ENCODE results near the gene SOX6.

Gene SOX6

DNA sequence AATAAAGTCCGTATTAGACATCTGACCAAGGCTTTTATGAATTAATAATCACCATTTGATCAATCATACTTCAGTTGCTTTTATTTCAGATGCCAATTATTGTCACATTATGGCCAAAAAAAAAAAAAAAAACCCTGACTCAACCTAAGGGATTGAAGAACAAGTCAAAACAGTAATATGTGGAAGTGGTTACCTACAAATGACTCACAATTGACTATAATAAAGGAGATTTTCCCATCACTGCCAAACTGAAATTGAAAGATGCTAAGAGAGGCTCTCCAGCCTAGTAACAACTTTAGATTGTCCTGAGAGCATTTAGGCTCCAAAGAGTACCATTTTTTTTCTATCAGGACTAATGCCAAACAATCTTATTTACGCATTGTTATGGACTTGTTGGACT is 35.2 kb downstream of the SOX6 start:
- H3K4me3 ChIP-seq (ENCODE audit: low read length, poor library complexity, severe bottlenecking): no peak overlapping the region
- no peaks in the 10 kb centered on the region for H3K36me3 ChIP-seq (ENCODE audit: insufficient read depth, low read length)
- no peaks in the 10 kb centered on the region for H3K9me2 ChIP-seq (replicated peaks; ENCODE audit: low read depth, low read length)
- H2AFZ ChIP-seq (ENCODE audit: low read length): no peak overlapping the region
- H3K4me1 ChIP-seq (ENCODE audit: insufficient read depth, low read length, poor library complexity, severe bottlenecking): no peaks in the 10 kb centered on the region
- H3K79me2 ChIP-seq (ENCODE audit: insufficient read depth, low read length): no peaks in the 10 kb centered on the region
- TF ChIP-seq, protein P1, sequence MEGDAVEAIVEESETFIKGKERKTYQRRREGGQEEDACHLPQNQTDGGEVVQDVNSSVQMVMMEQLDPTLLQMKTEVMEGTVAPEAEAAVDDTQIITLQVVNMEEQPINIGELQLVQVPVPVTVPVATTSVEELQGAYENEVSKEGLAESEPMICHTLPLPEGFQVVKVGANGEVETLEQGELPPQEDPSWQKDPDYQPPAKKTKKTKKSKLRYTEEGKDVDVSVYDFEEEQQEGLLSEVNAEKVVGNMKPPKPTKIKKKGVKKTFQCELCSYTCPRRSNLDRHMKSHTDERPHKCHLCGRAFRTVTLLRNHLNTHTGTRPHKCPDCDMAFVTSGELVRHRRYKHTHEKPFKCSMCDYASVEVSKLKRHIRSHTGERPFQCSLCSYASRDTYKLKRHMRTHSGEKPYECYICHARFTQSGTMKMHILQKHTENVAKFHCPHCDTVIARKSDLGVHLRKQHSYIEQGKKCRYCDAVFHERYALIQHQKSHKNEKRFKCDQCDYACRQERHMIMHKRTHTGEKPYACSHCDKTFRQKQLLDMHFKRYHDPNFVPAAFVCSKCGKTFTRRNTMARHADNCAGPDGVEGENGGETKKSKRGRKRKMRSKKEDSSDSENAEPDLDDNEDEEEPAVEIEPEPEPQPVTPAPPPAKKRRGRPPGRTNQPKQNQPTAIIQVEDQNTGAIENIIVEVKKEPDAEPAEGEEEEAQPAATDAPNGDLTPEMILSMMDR (conservative IDR thresholded peaks at IDR 0.05; ENCODE audit: low read length): no peak
- TF ChIP-seq EZH2phosphoT487 (IDR thresholded peaks at IDR 0.05; ENCODE audit: borderline replicate concordance): no peak
- no peak overlapping the region for H3K4me2 ChIP-seq (ENCODE audit: low read depth, low read length, poor library complexity, severe bottlenecking)
- no peaks in the 10 kb centered on the region for H3F3A ChIP-seq (ENCODE audit: low read depth)
- H3K9ac ChIP-seq (ENCODE audit: low read depth, low read length, poor library complexity, severe bottlenecking): no peak overlapping the region
- no peaks in the 10 kb centered on the region for H3K9me3 ChIP-seq (ENCODE audit: insufficient read depth, low read depth, low read length)
- H3K27me3 ChIP-seq (ENCODE audit: insufficient read depth, low read length, poor library complexity, severe bottlenecking): no peaks in the 10 kb centered on the region
- H4K20me1 ChIP-seq (ENCODE audit: insufficient read depth, low read length, poor library complexity, severe bottlenecking): no peaks in the 10 kb centered on the region

DNA sequence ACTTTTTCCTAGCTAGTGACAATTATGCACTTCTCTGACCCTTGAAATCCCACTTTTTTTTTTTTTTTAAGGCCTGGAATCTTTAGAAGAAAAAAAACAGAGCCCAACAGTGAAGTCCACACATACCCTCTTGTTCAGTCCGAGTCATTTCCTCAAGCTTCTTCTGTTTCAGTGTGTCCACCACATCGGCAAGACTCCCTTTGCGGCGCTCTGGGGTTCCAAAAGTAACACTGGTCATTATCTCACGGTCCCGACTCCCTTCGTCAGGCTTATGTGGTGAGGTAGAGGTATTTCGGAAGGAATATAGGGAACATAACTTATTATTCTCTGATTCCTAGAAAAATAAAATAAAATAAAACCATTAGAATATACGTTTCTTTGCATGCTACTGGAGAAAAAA is 38.0 kb downstream of the SOX6 start:
- H3K4me1 ChIP-seq (ENCODE audit: insufficient read depth, low read length, poor library complexity, severe bottlenecking): no peaks in the 10 kb centered on the region
- no peaks in the 10 kb centered on the region for H3F3A ChIP-seq (ENCODE audit: low read depth)
- no peak overlapping the region for H3K9ac ChIP-seq (ENCODE audit: low read depth, low read length, poor library complexity, severe bottlenecking)
- no peak overlapping the region for H3K4me2 ChIP-seq (ENCODE audit: low read depth, low read length, poor library complexity, severe bottlenecking)
- no peaks in the 10 kb centered on the region for H3K27me3 ChIP-seq (ENCODE audit: insufficient read depth, low read length, poor library complexity, severe bottlenecking)
- no peaks in the 10 kb centered on the region for H3K9me3 ChIP-seq (ENCODE audit: insufficient read depth, low read depth, low read length)
- H3K4me3 ChIP-seq (ENCODE audit: low read length, poor library complexity, severe bottlenecking): no peak overlapping the region
- no peaks in the 10 kb centered on the region for H3K9me2 ChIP-seq (replicated peaks; ENCODE audit: low read depth, low read length)
- no peak overlapping the region for H2AFZ ChIP-seq (ENCODE audit: low read length)
- TF ChIP-seq, protein P1 (conservative IDR thresholded peaks at IDR 0.05; ENCODE audit: low read length): no peak
- no peak for TF ChIP-seq EZH2phosphoT487 (IDR thresholded peaks at IDR 0.05; ENCODE audit: borderline replicate concordance)
- no peaks in the 10 kb centered on the region for H3K79me2 ChIP-seq (ENCODE audit: insufficient read depth, low read length)
- H3K36me3 ChIP-seq (ENCODE audit: insufficient read depth, low read length): no peaks in the 10 kb centered on the region
- H4K20me1 ChIP-seq (ENCODE audit: insufficient read depth, low read length, poor library complexity, severe bottlenecking): no peaks in the 10 kb centered on the region

DNA sequence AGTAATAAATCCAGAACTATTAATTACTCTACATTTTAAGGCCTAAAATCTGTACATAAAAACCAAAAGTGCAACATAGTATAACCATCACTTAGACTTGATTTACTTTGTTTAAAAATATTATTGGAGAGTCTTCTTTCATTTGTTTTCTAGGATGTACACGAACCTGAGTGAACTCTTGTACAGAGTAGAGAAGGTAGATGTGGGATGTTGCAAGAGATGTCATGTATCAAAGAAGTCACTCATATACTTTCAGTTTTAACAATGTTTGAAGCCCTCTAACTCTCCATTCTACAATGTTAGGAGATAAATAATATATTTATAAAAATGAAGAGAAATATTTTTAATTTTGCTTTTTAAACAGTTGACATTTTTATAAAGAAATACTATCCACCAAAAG is 38.6 kb downstream of the SOX6 start:
- TF ChIP-seq EZH2phosphoT487 (IDR thresholded peaks at IDR 0.05; ENCODE audit: borderline replicate concordance): no peak
- TF ChIP-seq, protein P1 (conservative IDR thresholded peaks at IDR 0.05; ENCODE audit: low read length): no peak
- H3K27me3 ChIP-seq (ENCODE audit: insufficient read depth, low read length, poor library complexity, severe bottlenecking): no peaks in the 10 kb centered on the region
- H3K9me3 ChIP-seq (ENCODE audit: insufficient read depth, low read depth, low read length): no peaks in the 10 kb centered on the region
- no peaks in the 10 kb centered on the region for H4K20me1 ChIP-seq (ENCODE audit: insufficient read depth, low read length, poor library complexity, severe bottlenecking)
- no peak overlapping the region for H3K4me3 ChIP-seq (ENCODE audit: low read length, poor library complexity, severe bottlenecking)
- H3K9me2 ChIP-seq (replicated peaks; ENCODE audit: low read depth, low read length): no peaks in the 10 kb centered on the region
- no peak overlapping the region for H3K9ac ChIP-seq (ENCODE audit: low read depth, low read length, poor library complexity, severe bottlenecking)
- H3K4me2 ChIP-seq (ENCODE audit: low read depth, low read length, poor library complexity, severe bottlenecking): no peak overlapping the region
- no peak overlapping the region for H2AFZ ChIP-seq (ENCODE audit: low read length)
- H3K36me3 ChIP-seq (ENCODE audit: insufficient read depth, low read length): no peaks in the 10 kb centered on the region
- no peaks in the 10 kb centered on the region for H3K4me1 ChIP-seq (ENCODE audit: insufficient read depth, low read length, poor library complexity, severe bottlenecking)
- H3F3A ChIP-seq (ENCODE audit: low read depth): no peaks in the 10 kb centered on the region
- H3K79me2 ChIP-seq (ENCODE audit: insufficient read depth, low read length): no peaks in the 10 kb centered on the region

All from Loucy (cell line).